ENCODE data around the gene PCDH1. TPM values are rescaled to one million over a fixed set of nuclear protein-coding genes. Genes with fewer than 3 reads are reported as not detected.
A peak's percentile ranks its signal among the peaks of the same experiment; 100 is the strongest.

PCDH1 gene
- total RNA-seq, 1 donor from 2014 or later, result 11.5 TPM

DNA sequence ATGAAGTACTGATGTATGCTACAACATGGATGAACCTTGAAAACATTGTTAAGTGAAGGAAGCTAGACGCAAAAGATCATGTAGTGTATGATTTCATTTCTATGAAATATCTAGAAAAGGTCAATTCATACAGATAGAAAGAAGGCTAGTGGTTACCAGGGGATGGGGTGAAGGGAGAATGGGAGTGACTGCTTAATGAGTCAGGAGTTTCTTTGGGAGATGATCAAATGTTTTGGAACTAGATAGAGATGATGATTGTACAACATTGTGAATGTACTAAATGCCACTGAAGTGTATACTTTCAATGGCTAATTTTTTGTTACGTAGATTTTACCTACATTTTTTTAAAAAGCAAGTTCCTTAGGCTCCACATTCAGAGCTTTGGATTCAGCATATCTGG lies 30.6 kb upstream of the PCDH1 start:
- no peaks in the 10 kb centered on the region for H3K36me3 ChIP-seq (ENCODE audit: insufficient read depth, low read length)
- no peaks in the 10 kb centered on the region for H3K9me3 Mint-ChIP-seq (ENCODE audit: unreplicated experiment)
- no peaks in the 10 kb centered on the region for H3K4me1 Mint-ChIP-seq (ENCODE audit: low read depth, unreplicated experiment)
- H3K27ac Mint-ChIP-seq (ENCODE audit: unreplicated experiment), result no peak overlapping the region
- H3K27me3 ChIP-seq (ENCODE audit: insufficient read depth, low read length), result peaks cover 8% of the 10 kb centered on the region
- no peak for TF ChIP-seq EZH2 (IDR thresholded peaks at IDR 0.05; ENCODE audit: insufficient read depth, low read length)
- TF ChIP-seq, protein P1, sequence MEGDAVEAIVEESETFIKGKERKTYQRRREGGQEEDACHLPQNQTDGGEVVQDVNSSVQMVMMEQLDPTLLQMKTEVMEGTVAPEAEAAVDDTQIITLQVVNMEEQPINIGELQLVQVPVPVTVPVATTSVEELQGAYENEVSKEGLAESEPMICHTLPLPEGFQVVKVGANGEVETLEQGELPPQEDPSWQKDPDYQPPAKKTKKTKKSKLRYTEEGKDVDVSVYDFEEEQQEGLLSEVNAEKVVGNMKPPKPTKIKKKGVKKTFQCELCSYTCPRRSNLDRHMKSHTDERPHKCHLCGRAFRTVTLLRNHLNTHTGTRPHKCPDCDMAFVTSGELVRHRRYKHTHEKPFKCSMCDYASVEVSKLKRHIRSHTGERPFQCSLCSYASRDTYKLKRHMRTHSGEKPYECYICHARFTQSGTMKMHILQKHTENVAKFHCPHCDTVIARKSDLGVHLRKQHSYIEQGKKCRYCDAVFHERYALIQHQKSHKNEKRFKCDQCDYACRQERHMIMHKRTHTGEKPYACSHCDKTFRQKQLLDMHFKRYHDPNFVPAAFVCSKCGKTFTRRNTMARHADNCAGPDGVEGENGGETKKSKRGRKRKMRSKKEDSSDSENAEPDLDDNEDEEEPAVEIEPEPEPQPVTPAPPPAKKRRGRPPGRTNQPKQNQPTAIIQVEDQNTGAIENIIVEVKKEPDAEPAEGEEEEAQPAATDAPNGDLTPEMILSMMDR (IDR thresholded peaks at IDR 0.05; ENCODE audit: insufficient read depth, low read depth, low read length), result no peak
- no peak overlapping the region for H3K4me3 ChIP-seq (ENCODE audit: insufficient read depth, low read depth, low read length)
- H3K9ac ChIP-seq (ENCODE audit: low read length), result no peak overlapping the region
- no peaks in the 10 kb centered on the region for H3K36me3 Mint-ChIP-seq (ENCODE audit: low read depth, unreplicated experiment)
- H3K9me3 ChIP-seq (ENCODE audit: insufficient read depth, low read depth, low read length), result no peaks in the 10 kb centered on the region
- no peak overlapping the region for H3K4me2 ChIP-seq (ENCODE audit: low read length)
- peak; percentile 7 for DNase-seq (ENCODE audit: low read depth)
- peaks cover 6% of the 10 kb centered on the region for H3K27me3 Mint-ChIP-seq (ENCODE audit: low read depth, unreplicated experiment)
- no peak overlapping the region for H3K27ac ChIP-seq (ENCODE audit: low read depth, low read length)
- peaks cover under 1% of the 10 kb centered on the region for H3K4me1 ChIP-seq (ENCODE audit: insufficient read depth, low read length)
- H4K20me1 ChIP-seq (ENCODE audit: insufficient read depth, low read length), result no peaks in the 10 kb centered on the region
- H2AFZ ChIP-seq (ENCODE audit: low read depth, low read length), result no peak overlapping the region
- no peaks in the 10 kb centered on the region for H3K79me2 ChIP-seq (ENCODE audit: insufficient read depth, low read length)
- FAIRE-seq, result no peak
- H3K4me3 Mint-ChIP-seq (ENCODE audit: unreplicated experiment), result no peak overlapping the region

GRCh38 chr5:141906972-141907371 lies 28.8 kb upstream of the PCDH1 start:
- Histone ChIP-seq H4K20me1 (ENCODE audit: insufficient read depth, low read length) (no peaks in the 10 kb centered on the region), H3K4me3 (ENCODE audit: insufficient read depth, low read depth, low read length) (no peak overlapping the region), H3K4me1 (ENCODE audit: insufficient read depth, low read length) (no peaks in the 10 kb centered on the region), H3K79me2 (ENCODE audit: insufficient read depth, low read length) (no peaks in the 10 kb centered on the region), H3K9me3 (ENCODE audit: insufficient read depth, low read depth, low read length) (no peaks in the 10 kb centered on the region), H3K9ac (ENCODE audit: low read length) (no peak overlapping the region), H3K36me3 (ENCODE audit: insufficient read depth, low read length) (no peaks in the 10 kb centered on the region), H3K27me3 (ENCODE audit: insufficient read depth, low read length) (peaks cover 5% of the 10 kb centered on the region), H3K4me2 (ENCODE audit: low read length) (no peak overlapping the region), H2AFZ (ENCODE audit: low read depth, low read length) (no peak overlapping the region), H3K27ac (ENCODE audit: low read depth, low read length) (no peak overlapping the region)
- no peak for DNase-seq (ENCODE audit: low read depth)
- Mint-ChIP-seq H3K27ac (ENCODE audit: unreplicated experiment) (no peak overlapping the region), H3K4me1 (ENCODE audit: low read depth, unreplicated experiment) (no peaks in the 10 kb centered on the region), H3K4me3 (ENCODE audit: unreplicated experiment) (no peak overlapping the region), H3K9me3 (ENCODE audit: unreplicated experiment) (no peaks in the 10 kb centered on the region), H3K36me3 (ENCODE audit: low read depth, unreplicated experiment) (no peaks in the 10 kb centered on the region), H3K27me3 (ENCODE audit: low read depth, unreplicated experiment) (peaks cover 3% of the 10 kb centered on the region)
- FAIRE-seq, result no peak
- no peak for TF ChIP-seq EZH2 (IDR thresholded peaks at IDR 0.05; ENCODE audit: insufficient read depth, low read length)
- TF ChIP-seq, protein P1 (IDR thresholded peaks at IDR 0.05; ENCODE audit: insufficient read depth, low read depth, low read length), result no peak

DNA sequence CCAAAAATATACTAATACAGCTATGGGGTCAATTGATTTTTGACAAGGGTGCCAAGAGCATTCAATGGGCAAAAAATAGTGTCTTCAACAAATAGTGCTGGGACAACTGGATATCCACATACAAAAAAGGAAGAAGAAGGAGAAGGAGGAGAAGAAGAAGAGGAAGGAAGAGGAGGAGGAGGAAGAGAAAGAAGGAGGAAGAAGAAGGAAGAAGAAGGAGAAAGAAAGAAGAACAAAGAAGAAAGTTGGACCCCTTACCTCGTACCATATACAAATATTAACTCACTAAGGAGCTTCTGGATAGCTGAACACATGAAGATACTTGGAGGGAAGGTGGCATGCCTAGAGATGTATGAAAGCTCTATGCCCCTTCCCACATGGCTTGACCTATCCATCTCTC lies 28.3 kb upstream of the PCDH1 start:
- Mint-ChIP-seq H3K9me3 (ENCODE audit: unreplicated experiment) (no peaks in the 10 kb centered on the region), H3K4me3 (ENCODE audit: unreplicated experiment) (no peak overlapping the region), H3K27me3 (ENCODE audit: low read depth, unreplicated experiment) (peaks cover 3% of the 10 kb centered on the region), H3K27ac (ENCODE audit: unreplicated experiment) (no peak overlapping the region), H3K36me3 (ENCODE audit: low read depth, unreplicated experiment) (no peaks in the 10 kb centered on the region), H3K4me1 (ENCODE audit: low read depth, unreplicated experiment) (no peaks in the 10 kb centered on the region)
- no peak for FAIRE-seq
- H3K27me3 ChIP-seq (ENCODE audit: insufficient read depth, low read length), result peaks cover 5% of the 10 kb centered on the region
- no peak overlapping the region for H2AFZ ChIP-seq (ENCODE audit: low read depth, low read length)
- H3K4me1 ChIP-seq (ENCODE audit: insufficient read depth, low read length), result no peaks in the 10 kb centered on the region
- H3K4me3 ChIP-seq (ENCODE audit: insufficient read depth, low read depth, low read length), result no peak overlapping the region
- no peaks in the 10 kb centered on the region for H4K20me1 ChIP-seq (ENCODE audit: insufficient read depth, low read length)
- no peaks in the 10 kb centered on the region for H3K36me3 ChIP-seq (ENCODE audit: insufficient read depth, low read length)
- H3K4me2 ChIP-seq (ENCODE audit: low read length), result no peak overlapping the region
- TF ChIP-seq EZH2 (IDR thresholded peaks at IDR 0.05; ENCODE audit: insufficient read depth, low read length), result no peak
- TF ChIP-seq, protein P1 (IDR thresholded peaks at IDR 0.05; ENCODE audit: insufficient read depth, low read depth, low read length), result no peak
- H3K9me3 ChIP-seq (ENCODE audit: insufficient read depth, low read depth, low read length), result no peaks in the 10 kb centered on the region
- no peak overlapping the region for H3K27ac ChIP-seq (ENCODE audit: low read depth, low read length)
- no peak for DNase-seq (ENCODE audit: low read depth)
- no peak overlapping the region for H3K9ac ChIP-seq (ENCODE audit: low read length)
- H3K79me2 ChIP-seq (ENCODE audit: insufficient read depth, low read length), result no peaks in the 10 kb centered on the region

Data from astrocyte (in vitro differentiated cells and primary cell).